HG03558 (cell line): ENCODE data around the gene JAG2.

ENCODE experiments used
- ATAC-seq: cut with Tn5 transposase; IDR thresholded peaks from one replicate; pipeline ENCODE4 v1.9.1; 2021; ENCODE audit warnings: moderate number of reproducible peaks; ENCODE audit not compliant: unreplicated experiment; ENCODE audit errors: extremely low read depth

The JAG2 gene

GRCh38 chr14:105204206-105204930 lies 35.8 kb upstream of the JAG2 start:
- ATAC-seq = no peak

DNA sequence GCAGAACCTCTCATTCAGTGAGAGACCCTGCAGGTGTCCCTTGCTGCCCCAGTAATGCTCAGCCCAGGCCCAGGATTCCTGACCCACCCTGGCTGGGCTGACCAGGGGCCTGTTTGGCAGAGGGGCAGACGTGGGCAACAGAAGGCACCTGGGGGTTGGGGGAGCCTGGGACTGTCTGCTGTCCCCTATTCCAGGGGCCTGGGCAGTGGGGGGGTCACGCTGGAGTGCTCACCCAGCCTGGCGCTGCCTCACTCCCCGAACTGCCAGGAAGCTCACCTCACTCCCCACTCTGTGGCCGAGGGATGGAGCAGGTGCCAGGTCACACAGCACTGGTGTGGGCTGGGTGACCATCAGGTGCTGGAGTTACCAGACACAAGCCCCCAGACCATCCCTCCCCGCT lies 35.1 kb upstream of the JAG2 start:
- ATAC-seq = no peak

DNA sequence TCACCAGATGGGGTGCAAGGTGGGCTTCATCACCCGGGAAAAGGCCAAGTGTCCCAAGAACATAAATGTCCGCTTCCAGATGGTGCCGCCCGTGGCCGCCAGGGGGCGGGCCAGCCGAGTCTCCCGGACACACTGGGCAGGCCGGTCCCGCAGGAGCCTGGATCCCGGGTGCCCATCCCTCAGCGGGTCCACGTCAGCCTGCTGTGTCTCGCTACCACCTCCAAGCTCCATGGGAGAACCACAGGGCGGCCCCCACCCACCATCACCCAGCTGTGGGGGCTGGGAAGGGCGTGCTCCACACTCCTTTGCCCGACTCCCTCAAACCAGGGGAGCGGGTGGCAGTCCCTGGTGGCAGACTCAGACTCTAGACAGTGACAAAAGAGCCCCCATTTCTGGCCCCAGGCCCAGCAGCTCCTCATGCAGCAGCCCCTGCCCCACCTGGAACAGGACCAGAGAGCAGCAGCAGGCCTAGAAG lies 34.5 kb upstream of the JAG2 start:
- ATAC-seq = no peak

GRCh38 chr14:105201925-105202513 lies 33.4 kb upstream of the JAG2 start:
- no peak for ATAC-seq

DNA sequence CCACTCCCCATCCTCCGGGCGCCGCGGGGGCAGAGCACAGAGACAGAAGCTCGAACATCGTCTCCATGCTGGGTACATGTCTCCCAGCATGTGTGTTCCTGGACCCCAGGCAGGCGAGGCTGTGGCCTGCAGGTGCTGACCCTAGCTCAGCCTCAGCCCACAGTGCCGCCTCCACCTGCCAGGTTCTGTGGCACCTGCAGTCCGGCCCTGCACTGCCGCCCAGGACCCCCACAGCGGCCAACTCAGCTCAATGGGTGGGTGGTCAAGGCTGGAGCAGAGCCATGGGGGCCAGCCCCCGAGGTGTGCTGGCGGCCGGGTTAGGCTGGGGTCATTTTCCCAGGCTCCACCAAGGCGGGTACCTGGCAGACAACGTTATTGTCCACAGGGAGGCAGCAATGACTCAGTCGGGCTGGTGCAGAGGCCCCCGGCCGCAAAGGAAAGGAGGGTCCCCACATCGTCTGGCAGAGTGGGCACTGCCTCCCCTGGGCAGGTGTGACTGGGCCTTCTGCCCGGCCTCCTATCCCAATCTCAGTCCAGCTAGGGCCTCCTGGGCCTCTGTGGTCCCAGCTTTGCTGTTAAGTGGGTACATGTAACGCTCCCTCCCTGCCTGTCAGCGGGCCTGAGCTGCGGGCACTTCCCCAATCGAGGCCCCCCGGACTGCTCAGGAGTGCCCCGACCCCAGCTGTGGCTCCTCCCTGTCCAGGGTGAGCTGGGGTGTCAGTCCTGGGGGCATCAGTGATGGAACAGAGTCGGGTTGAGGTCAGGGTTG lies 32.8 kb upstream of the JAG2 start:
- ATAC-seq = no peak

DNA sequence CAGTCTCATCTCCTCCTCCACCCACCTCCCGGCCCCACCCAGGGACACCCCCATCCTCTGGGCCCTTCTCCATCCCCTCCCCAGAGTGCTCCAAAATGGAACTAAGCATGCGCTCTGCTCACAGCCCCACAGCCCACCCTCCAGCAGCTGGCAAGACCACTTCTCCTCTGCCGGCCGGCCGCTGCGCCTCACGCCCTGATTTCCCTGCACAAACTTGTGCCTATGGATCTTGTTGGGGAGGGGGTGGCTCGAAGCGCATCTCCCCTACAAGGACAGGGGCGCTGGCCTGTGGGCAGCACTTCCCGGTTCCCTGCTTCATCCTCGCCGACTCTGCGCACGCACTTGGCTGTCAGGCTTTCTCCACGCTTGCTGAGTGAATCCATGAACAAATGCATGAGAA lies 32.1 kb upstream of the JAG2 start:
- no peak for ATAC-seq

- no peak for ATAC-seq
Measured at GRCh38 chr14:105200074-105200473, 31.5 kb upstream of the JAG2 start.

DNA sequence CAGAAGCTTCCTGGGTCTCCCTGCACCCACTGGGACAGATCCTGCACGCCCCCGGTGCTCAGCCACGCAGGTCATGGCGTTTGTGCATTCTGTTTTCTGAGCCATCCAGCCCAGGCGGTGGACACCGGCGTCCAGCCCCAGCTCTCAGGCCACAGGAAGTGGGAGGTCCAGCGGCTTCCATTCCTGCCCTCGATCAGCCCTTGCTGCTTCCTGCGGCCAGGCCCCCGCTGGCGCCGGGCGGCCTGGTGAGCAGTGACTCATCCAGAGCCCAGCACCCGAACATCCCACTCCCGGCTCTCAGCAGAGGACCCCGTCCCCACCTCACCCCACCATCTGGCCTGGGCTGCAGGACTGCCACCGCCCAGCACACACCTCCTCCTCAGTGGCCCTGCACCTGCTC lies 30.5 kb upstream of the JAG2 start:
- ATAC-seq = no peak

GRCh38 chr14:105198588-105198987 lies 30.0 kb upstream of the JAG2 start:
- ATAC-seq = no peak

GRCh38 chr14:105197211-105197641 lies 28.6 kb upstream of the JAG2 start:
- no peak for ATAC-seq

DNA sequence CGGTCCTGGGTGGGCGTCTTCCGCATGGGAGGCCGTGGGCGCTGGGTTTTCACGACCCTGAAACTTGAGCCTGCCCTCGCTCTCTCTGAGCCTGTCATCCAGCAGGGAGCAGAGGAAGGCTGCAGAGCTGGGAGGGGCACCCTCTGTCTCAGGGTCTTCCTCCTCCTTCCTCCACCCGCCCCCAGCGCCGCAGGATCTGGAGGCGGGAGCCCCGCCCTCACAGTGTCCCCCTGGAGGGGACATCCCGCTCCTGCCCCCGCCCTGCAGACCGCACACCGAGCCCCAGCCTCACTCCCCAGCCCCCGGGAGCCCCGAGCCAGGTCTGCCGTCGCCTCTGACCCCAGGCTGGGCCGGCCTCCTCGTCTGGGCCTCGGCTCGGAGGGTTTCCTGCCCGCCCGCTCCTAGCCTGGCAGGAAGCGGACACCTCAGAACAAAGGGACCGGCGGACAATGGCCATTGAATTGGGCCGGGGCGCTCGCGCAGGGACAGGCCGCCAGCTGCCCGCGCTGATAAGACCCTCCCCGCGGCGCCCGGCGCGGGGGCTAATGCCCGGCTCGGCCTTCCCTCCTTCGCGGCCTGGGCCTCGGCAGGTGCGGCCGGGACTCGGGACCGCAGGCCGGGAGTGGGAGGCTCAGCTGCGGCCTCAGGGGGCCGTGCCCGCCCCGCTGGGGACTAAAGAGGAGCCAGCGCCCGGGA lies 27.8 kb upstream of the JAG2 start:
- ATAC-seq = no peak

DNA sequence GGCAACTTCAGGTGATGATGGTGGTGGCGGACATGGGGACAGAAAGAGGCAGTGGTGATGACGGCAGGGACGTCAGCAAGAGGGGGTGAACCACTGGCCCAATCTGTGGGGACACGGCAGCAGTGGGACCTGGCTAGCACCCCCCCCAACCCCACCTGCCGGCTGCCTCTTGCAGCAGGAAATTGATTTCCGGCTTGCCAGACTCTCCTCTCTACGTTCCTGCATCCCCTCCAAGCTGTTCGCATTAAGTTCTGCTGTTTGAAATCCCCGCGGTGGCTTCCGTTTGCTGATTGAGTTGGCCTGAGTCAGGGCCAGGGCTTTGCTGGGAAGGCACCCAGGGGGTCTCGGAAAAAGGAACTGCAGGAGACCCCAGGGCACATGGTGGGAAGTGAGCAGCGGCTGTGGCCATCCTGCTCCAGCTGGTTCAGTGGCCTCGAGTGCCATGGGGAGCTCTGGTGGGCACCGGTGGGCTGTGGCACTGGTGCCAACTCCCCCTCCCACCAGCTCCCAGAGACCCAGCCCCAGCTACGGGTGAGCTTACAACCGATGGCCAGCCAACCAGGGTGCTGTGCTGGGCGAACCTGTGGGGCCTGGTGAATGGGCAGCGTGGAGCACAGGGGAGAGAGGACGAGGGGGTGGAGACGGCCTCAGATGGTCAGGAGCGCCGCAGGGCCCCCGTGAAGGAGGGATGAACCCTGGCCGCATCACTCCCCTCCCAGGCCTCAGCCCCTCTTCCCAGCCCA lies 27.1 kb upstream of the JAG2 start:
- ATAC-seq = no peak

- no peak for ATAC-seq
Measured at GRCh38 chr14:105195051-105195450, 26.5 kb upstream of the JAG2 start.

GRCh38 chr14:105193916-105194782 lies 25.6 kb upstream of the JAG2 start:
- ATAC-seq = no peak

GRCh38 chr14:105192866-105193731 lies 24.5 kb upstream of the JAG2 start:
- no peak for ATAC-seq

- no peak for ATAC-seq
Measured at GRCh38 chr14:105187935-105188524, 19.5 kb upstream of the JAG2 start.

- ATAC-seq = no peak
Measured at GRCh38 chr14:105187116-105187515, 18.5 kb upstream of the JAG2 start.

DNA sequence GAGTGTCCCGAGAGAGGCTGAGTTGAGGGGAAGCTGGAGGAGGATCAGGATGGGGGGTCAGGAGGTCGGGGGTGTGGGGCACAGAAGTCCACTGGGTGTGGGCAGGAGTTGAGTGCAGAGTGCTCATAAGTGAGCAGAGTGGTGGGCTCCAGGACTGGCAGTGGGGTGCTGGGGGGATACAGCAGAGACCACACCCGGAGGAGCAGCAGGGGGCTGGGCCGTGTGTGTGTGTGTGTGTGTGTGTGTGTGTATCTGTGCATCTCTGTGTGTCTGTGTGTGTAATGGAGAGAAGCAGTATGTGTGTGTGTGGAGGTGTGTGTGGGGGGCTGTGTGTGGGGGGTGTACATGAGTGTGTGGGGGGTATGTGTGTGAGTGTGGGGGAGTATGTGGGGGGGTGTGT lies 17.4 kb upstream of the JAG2 start:
- no peak for ATAC-seq
